Posterior vena cava (tissue), 2 donors: ENCODE data around the gene TBPL2. TPM values are rescaled to one million over a fixed set of nuclear protein-coding genes. Genes with fewer than 3 reads are reported as not detected.
A peak's percentile ranks its signal among the peaks of the same experiment; 100 is the strongest.
"Not testable (repeated sequence)": the region's sequence is repeated elsewhere in the genome, so short reads cannot be mapped to it uniquely, and the experiment has no call there.

Experiments used
- DNase-seq: peaks from one replicate; pipeline ENCODE4 v3.0.0-alpha.2; 2020; ENCODE audit warnings: low spot score
- intact Hi-C, 2 donors: fragments of 100-400 bp; cut with DNase I; formaldehyde crosslinking; loops; one replicate each; pipeline versions ENCODE4 v1.14.1 to v1.14.2; 2022 to 2023
- total RNA-seq, 2 donors: library from RNA; stranded (reverse); fragmentation: NEBNext Ultra II Directional; extraction: Animal tissue kit (Norgen Biotek cat#: 25700); gene quantifications; one replicate each; pipeline ENCODE4 v1.2.1, GENCODE V29; 2021
- donor health status: DM: yes; HTN: yes; CAD: no.
- donor health status: DM: yes; HTN: yes; CAD: no.

The TBPL2 gene
- total RNA-seq, 2 donors from 2014 or later, result not detected

GRCh38 chr14:55414551-55414950 is 25.9 kb downstream of the TBPL2 start:
- no peak for DNase-seq
- intact Hi-C loops, result no loop called here

DNA sequence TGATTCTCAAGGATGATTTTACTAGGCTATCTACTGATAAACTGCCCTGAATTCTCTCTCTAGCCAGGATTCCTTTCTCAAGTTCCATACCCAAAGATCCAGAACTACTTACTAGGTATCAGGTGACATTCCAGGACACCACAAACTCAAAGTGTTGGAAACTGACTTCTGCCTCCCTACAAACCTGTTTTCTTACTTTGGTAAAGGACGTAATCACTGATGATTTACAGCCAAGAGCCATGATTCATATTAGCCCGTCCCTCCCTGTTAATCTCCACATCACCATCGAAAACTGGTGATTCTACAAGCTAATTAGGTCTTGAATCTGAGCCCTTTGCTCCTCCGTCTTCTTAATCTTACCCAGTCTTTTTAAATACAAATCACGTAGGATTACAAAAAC is 27.7 kb downstream of the TBPL2 start:
- intact Hi-C loops, result no loop called here
- DNase-seq, result no peak

GRCh38 chr14:55411426-55412389 is 28.7 kb downstream of the TBPL2 start, which contains the start of gene ATG14:
TSS of gene ATG14 (minus strand) at chr14:55411830. CDS start at chr14:55411822, 8 bp downstream.
- peak; percentile 93 for DNase-seq
- intact Hi-C loops, result no loop called here

DNA sequence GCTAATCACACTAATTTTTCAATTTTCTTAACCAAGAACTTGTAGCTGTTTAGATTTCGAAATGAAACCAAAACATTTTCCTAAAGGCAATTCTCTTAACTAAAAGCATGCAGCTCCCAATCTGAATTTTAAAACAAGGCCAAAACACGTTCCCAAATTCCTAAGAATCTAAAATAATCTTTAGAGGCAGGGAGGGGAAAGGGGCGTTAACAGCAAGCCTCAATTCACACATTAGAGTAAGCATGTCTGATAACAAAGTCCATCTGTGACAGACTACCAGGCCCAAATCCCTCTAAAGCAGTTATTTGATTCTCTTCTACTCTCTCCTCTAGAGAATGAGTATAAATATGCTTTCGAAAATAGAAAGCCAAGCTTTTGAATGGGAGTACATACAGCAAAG is 29.5 kb downstream of the TBPL2 start:
- no peak for DNase-seq
- intact Hi-C loops, result no loop called here

DNA sequence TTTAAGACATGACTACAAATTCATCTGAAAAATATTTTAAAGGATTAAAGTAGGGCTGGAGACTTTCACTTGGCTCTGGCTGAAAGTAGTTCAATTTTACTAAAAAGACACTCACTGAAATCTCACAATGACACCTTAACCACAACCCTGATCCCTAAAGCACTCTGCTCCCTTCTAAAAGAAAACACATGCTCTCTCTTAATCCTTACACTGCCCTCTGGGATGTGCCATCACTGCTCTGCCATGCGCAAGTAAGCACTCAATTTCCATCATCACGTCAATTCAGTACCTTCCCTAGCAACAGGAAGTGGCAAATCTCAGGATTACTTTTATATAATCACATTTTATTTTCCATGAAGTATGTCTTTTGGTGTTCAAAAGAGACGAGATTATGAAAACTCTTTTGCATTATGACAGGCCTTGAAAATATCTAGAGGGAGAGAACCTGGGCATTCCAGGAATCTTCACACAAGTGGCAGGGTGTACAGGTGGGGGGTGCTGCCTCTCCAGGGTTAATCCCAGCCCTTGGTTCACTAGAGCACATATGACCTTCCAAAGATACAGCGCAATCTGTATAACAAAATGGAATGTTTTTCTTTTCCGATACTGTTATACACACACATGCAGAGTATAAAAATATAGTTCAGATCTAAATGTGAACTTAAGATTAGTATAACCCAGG is 36.1 kb downstream of the TBPL2 start:
- intact Hi-C loops, result no loop called here
- no peak for DNase-seq

DNA sequence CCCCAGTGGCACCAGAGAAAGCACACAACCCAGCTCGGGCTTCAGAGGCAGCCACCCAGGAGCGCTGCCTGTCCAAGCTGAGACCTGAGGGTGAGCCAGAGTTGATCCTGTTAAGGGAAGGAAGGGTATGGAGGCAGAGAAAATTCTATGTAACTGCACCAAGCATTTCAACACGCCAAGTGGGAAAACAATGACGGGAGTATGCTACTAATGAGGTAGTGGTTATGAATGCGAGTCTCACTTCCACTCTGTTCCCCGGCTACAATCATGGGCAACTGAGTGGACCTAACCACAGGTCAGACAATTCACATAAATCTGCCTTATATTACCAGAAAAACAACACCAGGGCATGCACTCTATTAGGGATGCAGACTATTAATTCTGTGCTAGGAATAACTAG is 38.7 kb downstream of the TBPL2 start:
- intact Hi-C loops, result no loop called here
- no peak for DNase-seq

GRCh38 chr14:55399852-55400251 is 40.6 kb downstream of the TBPL2 start:
- DNase-seq, result no peak
- intact Hi-C loops, result no loop called here

DNA sequence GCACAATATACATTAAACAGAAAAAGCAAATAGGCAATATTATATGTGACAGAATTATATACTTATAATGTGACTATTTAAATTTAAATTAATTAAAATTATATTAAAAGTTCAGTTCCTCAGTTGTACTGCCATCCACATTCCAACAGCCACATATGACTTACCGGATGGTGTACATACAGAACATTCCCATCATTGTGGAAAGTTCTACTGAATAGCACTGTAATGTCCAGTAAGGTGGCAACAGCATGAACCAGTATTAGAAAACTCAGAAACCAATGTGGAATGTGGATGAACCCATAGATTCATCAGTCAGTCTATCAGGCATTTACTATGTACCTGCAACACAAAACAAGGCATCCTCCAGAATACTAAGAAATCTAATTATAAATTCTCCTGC is 41.2 kb downstream of the TBPL2 start:
- DNase-seq, result no peak
- intact Hi-C loops, result no loop called here

- DNase-seq, result no peak
- intact Hi-C loops, result no loop called here
These were observed 41.7 kb downstream of the TBPL2 start for GRCh38 chr14:55398679-55399078.

GRCh38 chr14:55389330-55389729 is 51.1 kb downstream of the TBPL2 start:
- intact Hi-C loops, result no loop called here
- no peak for DNase-seq

DNA sequence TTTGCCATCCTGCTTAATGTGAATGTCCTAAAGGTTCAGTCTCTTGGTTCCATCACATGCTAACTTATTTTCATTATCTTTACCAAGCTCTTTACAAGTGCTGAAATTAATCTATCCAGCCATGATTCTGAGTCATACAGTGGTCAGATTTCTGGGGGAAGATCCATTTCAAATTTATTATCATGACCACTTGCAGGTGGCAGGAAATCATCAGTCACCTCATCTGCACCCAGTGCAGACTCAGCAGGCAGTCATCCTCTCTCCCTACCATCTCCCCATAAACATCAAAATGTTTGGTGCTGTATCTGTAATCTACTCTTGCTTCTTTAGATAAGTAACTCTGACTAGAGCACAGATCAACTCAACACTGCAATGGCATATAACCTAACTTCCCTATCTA is 52.3 kb downstream of the TBPL2 start:
- intact Hi-C loops, result no loop called here
- DNase-seq, result no peak

DNA sequence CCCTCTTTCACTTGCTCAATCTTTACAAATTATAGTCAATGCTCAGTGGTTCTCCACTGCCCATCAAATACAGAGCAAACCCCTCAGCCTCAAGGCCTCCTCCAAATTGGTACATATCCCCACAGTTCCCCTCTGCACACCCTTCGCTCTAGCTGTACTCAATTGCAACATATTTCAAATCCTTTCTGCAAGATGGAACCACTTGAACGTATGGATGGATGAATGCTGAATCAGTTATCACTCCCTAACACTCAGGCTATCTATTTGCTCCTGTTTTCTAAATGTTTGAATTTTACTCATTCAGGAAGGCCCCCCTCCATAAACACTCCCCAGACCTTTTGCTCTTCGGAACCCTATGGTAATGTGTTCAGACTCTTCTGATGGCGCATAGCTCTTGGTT is 53.3 kb downstream of the TBPL2 start:
- intact Hi-C loops, result no loop called here
- DNase-seq, result no peak

GRCh38 chr14:55386037-55386808 is 54.2 kb downstream of the TBPL2 start:
- no peak for DNase-seq
- intact Hi-C loops, result no loop called here

GRCh38 chr14:55384536-55384935 is 55.9 kb downstream of the TBPL2 start:
- intact Hi-C loops, result no loop called here
- DNase-seq, result no peak

DNA sequence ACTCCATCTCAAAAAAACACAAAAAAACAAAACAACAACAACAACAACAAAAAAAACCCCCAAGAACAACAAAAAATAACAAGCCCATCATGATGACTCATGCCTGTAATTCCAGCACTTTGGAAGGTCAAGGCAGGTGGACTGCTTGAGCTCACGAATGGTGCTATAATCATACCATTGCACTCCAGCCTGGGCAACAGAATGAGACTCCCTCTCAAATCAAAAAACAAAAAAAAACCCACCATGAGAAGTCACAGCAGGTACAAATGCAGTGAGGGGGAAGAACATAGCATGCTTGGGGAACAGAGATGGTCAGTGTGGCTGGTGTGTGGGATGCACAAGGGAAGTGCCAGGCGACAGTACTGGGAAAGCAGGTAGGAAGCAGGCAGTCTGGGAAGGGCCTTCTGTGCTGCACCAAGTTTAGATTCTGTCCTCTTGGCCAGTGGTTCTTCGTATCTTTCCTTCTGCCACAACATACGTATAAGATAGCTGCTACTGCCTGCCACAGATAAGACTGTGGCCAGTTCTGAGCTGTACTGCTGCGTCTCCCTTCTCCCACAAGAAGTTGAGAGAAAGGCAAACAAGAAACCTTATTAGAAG is 56.8 kb downstream of the TBPL2 start:
- intact Hi-C loops, result no loop called here
- no peak for DNase-seq

GRCh38 chr14:55383056-55383466 is 57.4 kb downstream of the TBPL2 start:
- DNase-seq, intact Hi-C loops: not testable (repeated sequence)

GRCh38 chr14:55382483-55382882 is 57.9 kb downstream of the TBPL2 start:
- intact Hi-C loops, result no loop called here
- no peak for DNase-seq

GRCh38 chr14:55381561-55381960 is 58.9 kb downstream of the TBPL2 start:
- intact Hi-C loops, result no loop called here
- no peak for DNase-seq

- DNase-seq, result no peak
- intact Hi-C loops, result no loop called here
These were observed 59.4 kb downstream of the TBPL2 start for GRCh38 chr14:55381040-55381439.
